HT-29 (cell line): ENCODE results near the gene MAPK11. TPM values are rescaled to one million over a fixed set of nuclear protein-coding genes. Genes with fewer than 3 reads are reported as not detected.
A peak's percentile ranks its signal among the peaks of the same experiment; 100 is the strongest.

Experiments used
- DNase-seq: peaks from one replicate; pipeline ENCODE4 v3.0.0-alpha.2; 2015; ENCODE audit warnings: low spot score
- total RNA-seq: library from RNA; depleted of rRNA; stranded (reverse); fragments of >200 nt; shearing (Covaris generic); gene quantifications from 2 replicates; pipeline ENCODE4 v1.2.3, GENCODE V29; 2014

The MAPK11 gene
- total RNA-seq, 1 experiment from 2014 or later: 1.6 TPM

- DNase-seq: peak; percentile 15
These were observed 26.7 kb upstream of the MAPK11 start for GRCh38 chr22:50296658-50297490.

DNA sequence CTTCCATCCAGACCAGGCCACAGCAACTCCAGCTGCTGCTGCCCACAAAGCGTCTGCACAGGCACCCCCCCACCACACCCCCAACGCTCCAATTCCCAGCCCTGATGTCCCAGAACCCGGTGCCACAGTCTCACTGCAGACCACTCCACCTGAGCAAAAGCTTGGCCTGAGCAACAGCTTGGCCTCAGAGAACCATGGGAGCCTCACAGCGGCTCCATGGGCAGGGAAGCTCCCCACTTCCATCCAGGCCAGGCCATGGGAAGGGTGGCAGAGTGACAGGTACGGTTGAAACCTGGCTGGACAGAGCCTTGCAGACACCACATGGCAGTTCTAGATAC lies 24.1 kb upstream of the MAPK11 start:
- DNase-seq: peak; percentile 33

GRCh38 chr22:50293441-50294318 lies 23.5 kb upstream of the MAPK11 start:
- DNase-seq: peak; percentile 89

GRCh38 chr22:50292643-50293440 lies 22.7 kb upstream of the MAPK11 start:
- peak; percentile 52 for DNase-seq

DNA sequence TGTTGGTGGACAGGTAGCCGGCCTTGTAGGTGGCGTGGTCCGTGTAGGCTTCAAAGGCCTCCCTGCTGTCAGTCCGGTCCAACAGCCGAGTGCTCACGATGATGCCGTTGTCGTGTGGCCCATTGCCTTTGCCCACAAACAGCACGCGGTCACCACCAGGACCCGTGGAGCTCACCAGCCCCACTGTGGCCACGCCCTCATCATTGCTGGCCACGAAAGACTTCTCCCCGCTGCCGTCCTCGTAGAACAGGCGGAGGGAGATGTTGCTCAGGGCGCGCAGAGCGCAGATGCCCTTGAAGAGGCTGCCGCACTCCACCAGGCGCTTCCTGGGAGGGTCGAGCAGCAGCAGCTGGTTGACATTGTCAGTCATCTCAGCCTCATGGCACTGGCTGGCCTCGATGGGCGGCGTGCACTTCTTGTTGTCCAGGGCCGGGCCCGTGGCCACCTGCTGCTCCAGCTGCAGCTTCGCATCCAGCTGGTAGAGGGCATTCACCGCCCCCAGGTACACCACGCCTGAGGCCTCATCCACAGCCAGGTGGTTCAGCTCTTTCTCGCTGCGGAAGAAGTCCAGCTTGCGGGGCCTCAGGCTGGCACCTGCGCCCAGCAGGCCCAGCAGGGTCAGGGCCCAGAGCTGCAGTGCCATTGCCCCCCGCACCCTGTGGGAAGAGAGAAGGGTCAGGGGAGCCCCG lies 19.9 kb upstream of the MAPK11 start:
- DNase-seq: no peak

DNA sequence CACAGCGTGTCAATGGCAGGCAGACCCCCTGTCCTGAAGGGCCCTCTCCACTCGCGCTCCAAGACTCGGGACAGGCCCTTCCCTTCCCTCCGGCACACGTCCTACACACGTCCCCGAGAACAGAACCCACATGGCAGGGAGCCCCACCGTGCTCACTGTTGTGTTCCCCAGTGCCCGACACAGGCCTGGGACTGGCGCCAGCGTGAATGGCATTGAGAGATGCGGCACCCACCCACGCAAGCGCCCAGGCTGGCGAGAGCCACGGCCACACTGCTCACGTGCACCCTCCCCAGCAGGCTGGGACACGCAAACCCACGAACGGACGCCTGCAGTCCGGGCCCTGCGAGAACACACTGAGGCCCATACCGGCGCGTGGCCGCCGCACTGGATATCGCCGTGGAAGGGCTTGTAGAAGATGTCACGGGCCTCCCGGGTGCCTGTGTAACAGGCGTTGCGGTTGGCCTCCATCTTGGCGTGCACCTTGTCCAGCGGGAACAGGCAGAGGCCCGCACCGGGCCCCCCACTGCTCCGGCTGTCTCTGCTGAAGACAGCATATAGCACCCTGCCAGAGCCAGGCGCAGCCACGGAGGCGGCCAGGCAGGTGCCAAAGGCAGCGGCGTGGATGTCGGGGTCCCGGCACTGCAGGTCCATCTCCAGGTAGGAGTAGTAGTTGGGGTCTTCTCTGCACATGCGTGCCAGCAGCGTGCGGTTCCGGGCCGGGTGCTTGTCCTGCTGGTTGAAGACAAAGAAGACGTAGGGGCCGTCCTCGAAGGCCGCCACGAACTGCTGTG lies 19.2 kb upstream of the MAPK11 start:
- DNase-seq: no peak

DNA sequence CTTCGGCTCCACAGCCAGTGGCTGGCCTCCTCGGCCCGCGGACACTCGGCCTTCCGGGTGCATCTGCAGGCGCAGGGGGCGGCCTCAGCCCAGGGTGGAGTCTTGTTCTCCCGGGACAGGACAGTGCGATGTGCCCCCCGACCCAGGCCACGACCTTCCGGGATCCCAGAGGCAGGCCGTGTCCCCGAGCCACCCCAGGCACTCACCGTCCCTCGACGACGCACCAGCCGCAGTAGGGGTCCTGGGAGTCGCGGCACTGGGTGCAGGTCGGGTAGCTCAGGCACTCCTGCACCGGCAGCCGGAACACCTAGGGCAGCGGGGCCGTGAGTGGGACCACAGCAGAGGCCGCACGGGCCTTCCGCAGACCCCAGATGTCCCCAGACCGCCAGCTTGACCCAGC lies 17.6 kb upstream of the MAPK11 start:
- DNase-seq: no peak

GRCh38 chr22:50286701-50287318 lies 16.6 kb upstream of the MAPK11 start:
- no peak for DNase-seq

DNA sequence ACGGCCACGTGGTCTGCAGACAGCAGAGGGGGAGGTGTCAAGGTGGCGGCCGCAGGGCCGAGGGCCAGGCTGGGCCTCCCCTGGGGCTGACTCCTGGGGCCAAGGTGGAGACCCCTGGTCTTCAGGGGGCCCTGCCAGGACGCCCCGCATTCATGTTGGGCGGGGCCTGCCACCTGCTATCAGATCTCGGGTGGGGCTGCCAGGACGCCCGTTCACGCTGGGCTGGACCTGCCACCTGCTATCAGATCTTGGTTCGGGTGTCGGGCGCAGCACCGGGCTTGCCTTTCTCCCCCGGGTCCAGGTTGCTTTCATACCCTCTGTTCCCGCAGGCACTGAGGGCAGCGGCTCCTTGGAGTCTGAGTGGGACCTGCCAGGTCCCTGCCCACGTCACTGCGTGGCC lies 16.1 kb upstream of the MAPK11 start:
- no peak for DNase-seq

- DNase-seq: no peak
These were observed 15.5 kb upstream of the MAPK11 start for GRCh38 chr22:50285568-50286229.

DNA sequence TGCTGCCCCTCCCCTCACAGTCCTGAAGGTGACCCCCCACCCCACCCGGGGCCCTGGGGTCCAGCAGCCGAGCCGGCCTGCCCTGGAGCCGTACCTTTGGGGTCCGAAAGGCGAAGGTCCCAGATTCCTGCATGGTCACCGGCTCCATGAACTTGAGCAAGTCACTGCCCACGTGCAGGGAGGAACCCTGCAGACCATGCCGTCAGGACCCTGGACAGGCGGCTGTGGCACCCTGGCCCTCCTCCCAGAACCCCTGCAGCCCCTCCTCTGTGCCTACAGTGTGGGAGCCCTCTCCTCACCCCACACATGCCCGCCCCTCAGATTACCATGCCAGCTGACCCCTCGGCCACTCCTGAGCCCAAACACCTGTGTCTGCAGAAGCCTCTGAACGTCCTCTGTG lies 14.3 kb upstream of the MAPK11 start:
- DNase-seq: no peak

DNA sequence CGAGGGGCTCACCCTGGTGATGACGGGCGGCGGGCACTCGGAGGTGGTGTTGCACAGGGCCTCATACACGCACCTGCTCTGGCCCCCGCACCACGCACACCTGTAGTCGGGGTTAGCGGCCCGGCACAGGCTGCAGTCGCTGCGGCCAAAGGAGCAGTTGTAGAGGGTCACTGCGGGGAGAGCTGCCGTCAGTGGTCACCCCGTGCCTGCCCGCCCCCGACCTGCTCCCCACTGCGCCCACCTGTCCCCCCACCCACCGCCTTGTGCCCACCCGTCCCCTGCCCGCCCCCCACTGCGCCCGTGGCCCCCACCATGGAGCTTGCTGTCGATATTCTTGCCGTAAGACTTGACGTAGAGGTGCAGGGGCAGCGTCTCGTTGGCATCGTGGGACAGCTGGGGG lies 13.6 kb upstream of the MAPK11 start:
- no peak for DNase-seq

GRCh38 chr22:50282361-50283155 lies 12.4 kb upstream of the MAPK11 start:
- peak; percentile 89 for DNase-seq

DNA sequence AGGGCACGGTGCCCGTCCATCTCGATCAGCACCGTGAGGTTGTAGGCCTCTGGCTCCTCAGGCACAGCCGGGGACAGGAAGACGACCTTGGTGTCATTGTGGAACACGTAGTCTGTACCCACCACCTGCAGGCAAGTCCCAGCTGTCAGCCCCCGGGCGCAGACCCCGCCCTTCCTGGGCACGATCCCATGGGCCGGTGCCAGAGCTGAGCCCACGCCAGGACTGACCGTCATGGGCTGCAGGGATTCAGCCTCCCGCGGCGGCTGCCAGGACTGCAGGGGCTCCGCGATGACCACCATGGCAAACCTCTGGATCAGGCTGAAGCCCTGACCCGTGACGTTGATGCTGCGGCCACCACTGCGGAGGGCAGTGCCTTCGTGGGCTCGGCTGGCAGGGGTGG lies 11.8 kb upstream of the MAPK11 start:
- DNase-seq: peak; percentile 40

DNA sequence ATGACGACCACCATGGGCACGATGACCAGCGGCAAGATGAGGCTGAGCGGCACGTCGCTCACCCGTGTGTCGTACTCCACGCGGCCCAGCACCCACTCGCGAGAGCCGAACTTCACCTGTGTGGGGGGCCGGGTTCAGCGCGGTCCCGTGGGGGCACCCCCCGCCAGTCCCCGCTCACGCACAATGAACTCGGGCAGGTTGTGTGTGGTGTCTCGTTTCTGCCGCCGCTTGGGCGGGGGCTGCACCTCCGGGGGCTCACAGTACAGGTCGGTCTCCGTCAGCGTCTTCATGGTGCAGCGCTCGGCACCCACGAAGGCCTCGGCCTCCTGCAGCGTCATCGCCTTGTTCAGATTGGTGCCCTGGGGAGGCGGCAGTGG lies 11.2 kb upstream of the MAPK11 start:
- DNase-seq: no peak

DNA sequence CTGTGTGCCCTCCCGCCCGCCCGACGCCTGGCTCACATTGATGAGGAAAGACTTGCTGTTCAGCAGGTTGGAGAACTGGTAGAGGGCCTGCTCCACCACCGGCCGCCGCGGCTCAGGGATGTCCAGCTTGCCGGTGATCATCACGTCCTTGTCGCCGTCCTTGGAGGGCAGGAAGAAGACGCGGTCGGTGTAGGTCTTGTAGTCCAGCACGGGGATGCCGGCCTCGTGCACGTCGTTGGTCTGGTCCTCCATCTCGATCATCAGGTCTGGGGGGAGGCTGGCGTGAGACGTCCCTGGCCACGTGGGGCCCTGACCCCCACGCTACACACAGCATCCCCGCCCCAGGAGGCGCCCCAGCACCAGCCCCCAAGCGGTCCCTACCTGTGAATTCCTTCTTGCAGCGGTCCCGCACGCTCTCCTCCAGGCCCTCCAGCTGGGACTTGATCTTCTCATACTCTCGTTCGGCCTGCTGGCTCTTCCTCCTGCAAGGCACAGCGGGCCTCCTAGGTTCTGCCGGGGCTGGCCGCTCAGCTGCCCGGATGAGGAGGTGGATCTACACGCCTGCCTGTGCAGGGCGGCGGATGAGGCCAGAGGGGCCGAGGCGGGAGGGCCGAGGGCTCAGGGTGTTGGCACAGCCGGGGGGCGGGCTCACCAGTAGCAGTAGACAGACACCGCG lies 10.7 kb upstream of the MAPK11 start:
- DNase-seq: no peak

DNA sequence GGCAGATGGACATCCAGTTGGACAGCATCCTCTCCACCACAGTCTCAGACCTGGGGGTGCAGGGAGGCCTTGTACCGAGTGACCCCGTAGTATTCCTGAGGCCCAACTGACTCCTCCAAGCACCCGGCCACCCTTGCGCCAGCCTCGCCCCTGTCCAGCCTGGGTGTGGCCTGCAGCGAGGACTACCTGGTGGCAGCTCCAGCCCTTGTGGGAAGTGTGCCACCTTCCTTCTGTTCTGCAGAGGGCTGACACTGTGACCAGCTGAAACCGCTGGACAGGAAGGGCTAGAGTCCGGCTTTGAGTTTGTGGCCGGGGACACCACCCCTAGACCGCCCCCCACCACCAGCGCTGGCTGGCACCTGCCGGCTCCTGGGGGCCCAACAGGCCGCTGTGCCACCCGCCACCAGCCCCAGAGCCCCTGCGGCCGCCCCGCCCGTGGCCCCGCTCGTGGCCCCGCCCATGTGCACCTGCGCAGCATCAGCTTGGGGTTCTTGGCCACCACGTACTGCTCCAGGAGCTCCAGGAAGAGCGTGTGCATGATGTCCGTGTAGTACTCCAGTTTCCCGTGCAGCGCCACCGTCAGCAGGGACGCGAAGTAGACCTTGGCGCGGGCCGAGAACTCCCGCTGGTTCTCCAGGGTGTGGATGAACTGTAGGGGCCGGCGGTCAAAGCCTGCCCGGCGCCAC lies 10.0 kb upstream of the MAPK11 start:
- DNase-seq: no peak
